ENCODE data around the gene GH2.
A peak's percentile ranks its signal among the peaks of the same experiment; 100 is the strongest.
"Not testable (repeated sequence)": the region's sequence is repeated elsewhere in the genome, so short reads cannot be mapped to it uniquely, and the experiment has no call there.

The GH2 gene
- long read RNA-seq, donor 1 = 0 reads
- long read RNA-seq, donor 2 = 0 reads
- long read RNA-seq, donor 3 = 0 reads
- long read RNA-seq, donor 4 = 0 reads
- long read RNA-seq, donor 5 = 0 reads
- long read RNA-seq, donor 6 = 0 reads
- long read RNA-seq, donor 7 = 0 reads
- long read RNA-seq, donor 8 = 0 reads

GRCh38 chr17:63881935-63882601, at the start of gene GH2:
TSS of gene GH2 (minus strand) at chr17:63881944. CDS start at chr17:63881801, 143 bp downstream.
- DNase-seq = no peak

GRCh38 chr17:63930951-63931575, 49.3 kb upstream of the GH2 start:
- DNase-seq = no peak

- DNase-seq = no peak
Measured at GRCh38 chr17:63929860-63930766, 48.4 kb upstream of the GH2 start.

- no peak for DNase-seq
Measured at GRCh38 chr17:63928966-63929695, 47.4 kb upstream of the GH2 start.

- no peak for DNase-seq
Measured at GRCh38 chr17:63928172-63928666, 46.5 kb upstream of the GH2 start.

GRCh38 chr17:63927464-63928171, 45.9 kb upstream of the GH2 start:
- DNase-seq = no peak

GRCh38 chr17:63926164-63926563, 44.4 kb upstream of the GH2 start:
- no peak for DNase-seq

GRCh38 chr17:63925615-63926014, 43.9 kb upstream of the GH2 start:
- DNase-seq = no peak

- not testable (repeated sequence) for DNase-seq
Measured at GRCh38 chr17:63922402-63922801, 40.7 kb upstream of the GH2 start.

- not testable (repeated sequence) for DNase-seq
Measured at GRCh38 chr17:63920779-63921178, 39.0 kb upstream of the GH2 start.

GRCh38 chr17:63920050-63920449, 38.3 kb upstream of the GH2 start:
- DNase-seq = not testable (repeated sequence)

GRCh38 chr17:63919311-63919723, 37.6 kb upstream of the GH2 start:
- DNase-seq = peak; percentile 61

- not testable (repeated sequence) for DNase-seq
Measured at GRCh38 chr17:63918789-63919305, 37.1 kb upstream of the GH2 start, which contains the start of gene GH1. TSS of gene GH1 (minus strand) at chr17:63918839. CDS start at chr17:63918776, 63 bp downstream.

GRCh38 chr17:63918305-63918704, 36.6 kb upstream of the GH2 start:
- DNase-seq = no peak

GRCh38 chr17:63917646-63918045, 35.9 kb upstream of the GH2 start:
- DNase-seq = no peak

- DNase-seq = not testable (repeated sequence)
Measured at GRCh38 chr17:63917206-63917605, 35.5 kb upstream of the GH2 start.

- no peak for DNase-seq
Measured at GRCh38 chr17:63916566-63917185, 34.9 kb upstream of the GH2 start.

- not testable (repeated sequence) for DNase-seq
Measured at GRCh38 chr17:63915753-63916152, 34.0 kb upstream of the GH2 start.

GRCh38 chr17:63914471-63914870, 32.7 kb upstream of the GH2 start:
- no peak for DNase-seq

- peak; percentile 25 for DNase-seq
Measured at GRCh38 chr17:63911657-63912100, 29.9 kb upstream of the GH2 start.
